ENCODE results near the gene PXMP2. TPM values are rescaled to one million over a fixed set of nuclear protein-coding genes. Genes with fewer than 3 reads are reported as not detected.

The PXMP2 gene
- total RNA-seq, 4 donors from 2014 or later, result 40.8 to 72.5 (median 62.3) TPM

GRCh38 chr12:132660052-132660451, 27.3 kb upstream of the PXMP2 start:
- Histone ChIP-seq H3K27ac (no peak overlapping the region), H3K4me1 (no peaks in the 10 kb centered on the region), H3K4me3 (no peak overlapping the region), H3K36me3 (peaks cover 3 to 97% (median 33%) of the 10 kb centered on the region in 3 donors), H3K27me3 (no peaks in the 10 kb centered on the region), H3K9me3 (no peaks in the 10 kb centered on the region)
- DNase-seq (ENCODE audit: low spot score in 2 of 2), result no peak
- no peak for TF ChIP-seq CTCF (IDR thresholded peaks at IDR 0.05)
- TF ChIP-seq POLR2A (IDR thresholded peaks at IDR 0.05), result no peak
- TF ChIP-seq EP300 (IDR thresholded peaks at IDR 0.05), result no peak
- WGBS, 2 donors, result 63 to 72% methylated on average over 5 of the region's 5 CpGs

DNA sequence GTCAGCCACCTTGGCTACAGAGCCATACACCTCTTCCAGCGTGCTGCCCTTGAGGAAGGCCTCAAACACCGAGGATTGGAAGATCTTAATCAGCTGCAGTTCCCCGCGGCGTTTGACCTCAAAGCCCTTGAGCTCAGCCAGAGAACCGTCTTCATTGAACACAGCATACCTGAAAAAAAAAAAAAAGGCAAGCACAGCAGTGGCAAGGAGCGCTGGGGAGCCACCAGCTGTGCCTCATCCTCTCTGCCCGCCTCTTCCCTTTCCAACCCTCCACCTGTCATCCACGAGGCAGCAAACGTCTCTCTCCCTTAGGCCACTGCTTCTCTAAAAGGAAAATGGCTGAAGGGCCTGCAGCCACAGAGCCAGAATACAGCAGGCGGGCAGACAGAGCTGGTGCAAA, 26.4 kb upstream of the PXMP2 start:
- TF ChIP-seq POLR2A (IDR thresholded peaks at IDR 0.05), result no peak
- no peak for TF ChIP-seq EP300 (IDR thresholded peaks at IDR 0.05)
- TF ChIP-seq CTCF (IDR thresholded peaks at IDR 0.05), result no peak
- no peaks in the 10 kb centered on the region for H3K9me3 ChIP-seq
- H3K4me3 ChIP-seq, result no peak overlapping the region
- no peak overlapping the region for H3K27ac ChIP-seq
- peaks cover 3 to 98% (median 33%) of the 10 kb centered on the region in 3 donors for H3K36me3 ChIP-seq
- H3K27me3 ChIP-seq, result no peaks in the 10 kb centered on the region
- H3K4me1 ChIP-seq, result no peaks in the 10 kb centered on the region
- DNase-seq (ENCODE audit: low spot score in 2 of 2), result no peak
- WGBS, 2 donors, result 87 to 93% methylated on average over 11 of the region's 11 CpGs

DNA sequence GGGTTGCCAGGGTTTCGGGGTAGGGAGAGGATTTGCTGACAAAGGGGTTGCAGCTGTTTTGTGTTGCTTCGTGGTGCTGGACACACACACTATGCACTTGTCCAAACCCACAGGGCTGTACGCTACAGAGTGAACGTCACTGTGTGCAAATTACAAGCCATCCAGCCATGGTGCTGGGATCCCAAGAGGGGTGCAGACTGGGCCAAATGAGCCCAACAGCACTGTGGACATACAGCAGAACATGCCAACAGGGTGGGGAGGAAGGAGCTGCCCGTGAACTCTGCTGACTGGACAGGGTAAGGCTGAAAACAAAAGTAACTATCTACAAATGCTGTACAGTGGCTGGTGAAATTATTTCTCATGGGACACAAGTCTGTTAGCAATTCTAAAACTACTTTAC, 25.4 kb upstream of the PXMP2 start:
- H3K36me3 ChIP-seq, result peaks cover 3 to 98% (median 36%) of the 10 kb centered on the region in 3 donors
- no peak for TF ChIP-seq POLR2A (IDR thresholded peaks at IDR 0.05)
- TF ChIP-seq CTCF (IDR thresholded peaks at IDR 0.05), result no peak
- TF ChIP-seq EP300 (IDR thresholded peaks at IDR 0.05), result no peak
- H3K27me3 ChIP-seq, result no peaks in the 10 kb centered on the region
- WGBS, 2 donors, result 58 to 64% methylated on average over 5 of the region's 5 CpGs
- no peaks in the 10 kb centered on the region for H3K4me1 ChIP-seq
- no peak for DNase-seq (ENCODE audit: low spot score in 2 of 2)
- no peak overlapping the region for H3K27ac ChIP-seq
- H3K4me3 ChIP-seq, result no peak overlapping the region
- no peaks in the 10 kb centered on the region for H3K9me3 ChIP-seq

- Histone ChIP-seq H3K27me3 (no peaks in the 10 kb centered on the region), H3K4me1 (no peaks in the 10 kb centered on the region), H3K27ac (no peak overlapping the region), H3K36me3 (peaks cover 3 to 98% (median 28%) of the 10 kb centered on the region in 3 donors), H3K9me3 (no peaks in the 10 kb centered on the region), H3K4me3 (no peak overlapping the region)
- 86 to 87% methylated on average over 28 to 29 of the region's 29 CpGs for WGBS, 2 donors
- TF ChIP-seq CTCF (IDR thresholded peaks at IDR 0.05) (no peak), POLR2A (IDR thresholded peaks at IDR 0.05) (no peak), EP300 (IDR thresholded peaks at IDR 0.05) (no peak)
- DNase-seq (ENCODE audit: low spot score in 2 of 2), result no peak
These were observed 24.3 kb upstream of the PXMP2 start for GRCh38 chr12:132662901-132663755.

Data from tibial nerve (tissue), 4 donors.